MM.1S (cell line): Measurements from ENCODE around the gene PPME1.

Experiments used
- DNase-seq: peaks from one replicate; pipeline ENCODE4 v3.0.0-alpha.2; 2015
- H2AFZ ChIP-seq: fragments of 300-600 bp; sonication (generic); 2 replicates; pipeline ENCODE4 v1.6.0; 2016; ENCODE audit warnings: antibody characterized with exemption, low read length
- H3F3A ChIP-seq: fragments of 300-600 bp; sonication (generic); 2 replicates; pipeline ENCODE4 v1.6.1; 2016; ENCODE audit warnings: mild to moderate bottlenecking, antibody characterized with exemption, low read length, moderate library complexity, mixed read lengths; ENCODE audit not compliant: insufficient read depth
- H3K27ac ChIP-seq: fragments of 300-600 bp; sonication (generic); 2 replicates; pipeline ENCODE4 v1.5.1; 2016; ENCODE audit warnings: mild to moderate bottlenecking, low read length
- H3K27me3 ChIP-seq: fragments of 300-600 bp; sonication (generic); replicated peaks from 2 replicates; pipeline ENCODE4 v1.6.0; 2016; ENCODE audit warnings: low read length; ENCODE audit not compliant: insufficient read depth
- H3K36me3 ChIP-seq: fragments of 300-600 bp; sonication (generic); replicated peaks from 2 replicates; pipeline ENCODE4 v1.6.1; 2016; ENCODE audit warnings: mild to moderate bottlenecking, low read length, mixed read lengths; ENCODE audit not compliant: insufficient read depth
- H3K4me1 ChIP-seq: fragments of 300-600 bp; sonication (generic); 2 replicates; pipeline ENCODE4 v1.6.1; 2016; ENCODE audit warnings: low read length, mixed read lengths
- H3K4me2 ChIP-seq: fragments of 300-600 bp; sonication (generic); 2 replicates; pipeline ENCODE4 v1.6.0; 2016; ENCODE audit warnings: low read depth, low read length
- H3K4me3 ChIP-seq: fragments of 300-600 bp; sonication (generic); 2 replicates; pipeline ENCODE4 v1.5.1; 2016; ENCODE audit warnings: low read length, mixed read lengths
- H3K79me2 ChIP-seq: fragments of 300-600 bp; sonication (generic); 2 replicates; pipeline ENCODE4 v1.6.1; 2016; ENCODE audit warnings: mixed run types, low read length, mixed read lengths
- H3K9ac ChIP-seq: fragments of 300-600 bp; sonication (generic); 2 replicates; pipeline ENCODE4 v1.6.1; 2016; ENCODE audit warnings: low read length, mixed read lengths
- H3K9me2 ChIP-seq: fragments of 300-600 bp; sonication (generic); replicated peaks from 2 replicates; pipeline ENCODE4 v1.6.1; 2016; ENCODE audit warnings: mild to moderate bottlenecking, low read length, mixed read lengths; ENCODE audit not compliant: insufficient read depth
- H3K9me3 ChIP-seq: fragments of 300-600 bp; sonication (generic); replicated peaks from 2 replicates; pipeline ENCODE4 v1.6.1; 2016; ENCODE audit warnings: mild to moderate bottlenecking, low read length, mixed read lengths; ENCODE audit not compliant: insufficient read depth
- H4K20me1 ChIP-seq: fragments of 300-600 bp; sonication (generic); 2 replicates; pipeline ENCODE4 v1.6.1; 2016; ENCODE audit warnings: mild to moderate bottlenecking, low read length, moderate library complexity, mixed read lengths; ENCODE audit not compliant: insufficient read depth
- EZH2 ChIP-seq: fragments of 300-600 bp; sonication (generic); optimal IDR thresholded peaks from 2 replicates; pipeline ENCODE3; 2017; ENCODE audit warnings: low read depth, mild to moderate bottlenecking, antibody characterized with exemption, low read length, mixed read lengths
- EZH2phosphoT487 ChIP-seq: fragments of 300-600 bp; sonication (generic); IDR thresholded peaks from 2 replicates; pipeline ENCODE4 v1.6.1; 2018; ENCODE audit warnings: antibody characterized with exemption, low read length
- TF ChIP-seq, protein P1 (sequence below): fragments of 300-600 bp; sonication (generic); IDR thresholded peaks from 2 replicates; pipeline ENCODE4 v1.5.1; 2016; ENCODE audit warnings: antibody characterized with exemption, low read length, mixed read lengths

PPME1 gene

GRCh38 chr11:74288911-74289310, 117.8 kb downstream of the PPME1 start:
- H3K27ac ChIP-seq: no peak overlapping the region

DNA sequence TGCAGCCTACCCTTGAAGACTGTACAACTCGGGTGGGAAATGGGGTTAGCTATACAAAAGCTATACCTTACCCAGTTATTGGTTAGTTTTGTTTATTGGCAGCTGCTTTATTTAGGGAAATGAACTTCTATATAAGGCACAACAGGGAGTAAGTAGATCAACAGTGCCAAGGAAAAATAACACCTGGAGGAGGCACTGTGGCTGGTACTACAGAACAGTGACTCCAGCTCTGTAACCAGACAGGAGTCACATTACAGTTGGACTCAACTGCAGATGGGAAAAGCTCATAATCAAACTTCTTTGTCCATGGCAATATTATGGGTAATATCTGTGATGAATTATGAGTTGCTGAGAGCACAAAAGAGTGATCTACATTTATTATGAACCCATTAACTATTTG, 126.4 kb downstream of the PPME1 start:
- Histone ChIP-seq H3F3A (no peaks in the 10 kb centered on the region), H3K79me2 (no peaks in the 10 kb centered on the region), H3K9ac (no peak overlapping the region), H3K4me3 (no peak overlapping the region), H3K9me3 (no peaks in the 10 kb centered on the region), H3K36me3 (no peaks in the 10 kb centered on the region), H3K4me2 (no peak overlapping the region), H3K4me1 (no peaks in the 10 kb centered on the region), H2AFZ (no peak overlapping the region), H3K27ac (no peak overlapping the region), H3K9me2 (no peaks in the 10 kb centered on the region), H3K27me3 (no peaks in the 10 kb centered on the region), H4K20me1 (no peaks in the 10 kb centered on the region)
- TF ChIP-seq EZH2phosphoT487 (no peak), EZH2 (no peak)
- TF ChIP-seq, protein P1, sequence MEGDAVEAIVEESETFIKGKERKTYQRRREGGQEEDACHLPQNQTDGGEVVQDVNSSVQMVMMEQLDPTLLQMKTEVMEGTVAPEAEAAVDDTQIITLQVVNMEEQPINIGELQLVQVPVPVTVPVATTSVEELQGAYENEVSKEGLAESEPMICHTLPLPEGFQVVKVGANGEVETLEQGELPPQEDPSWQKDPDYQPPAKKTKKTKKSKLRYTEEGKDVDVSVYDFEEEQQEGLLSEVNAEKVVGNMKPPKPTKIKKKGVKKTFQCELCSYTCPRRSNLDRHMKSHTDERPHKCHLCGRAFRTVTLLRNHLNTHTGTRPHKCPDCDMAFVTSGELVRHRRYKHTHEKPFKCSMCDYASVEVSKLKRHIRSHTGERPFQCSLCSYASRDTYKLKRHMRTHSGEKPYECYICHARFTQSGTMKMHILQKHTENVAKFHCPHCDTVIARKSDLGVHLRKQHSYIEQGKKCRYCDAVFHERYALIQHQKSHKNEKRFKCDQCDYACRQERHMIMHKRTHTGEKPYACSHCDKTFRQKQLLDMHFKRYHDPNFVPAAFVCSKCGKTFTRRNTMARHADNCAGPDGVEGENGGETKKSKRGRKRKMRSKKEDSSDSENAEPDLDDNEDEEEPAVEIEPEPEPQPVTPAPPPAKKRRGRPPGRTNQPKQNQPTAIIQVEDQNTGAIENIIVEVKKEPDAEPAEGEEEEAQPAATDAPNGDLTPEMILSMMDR: no peak
- DNase-seq: no peak

More at GRCh38 chr11:74288911-74289310, 117.8 kb downstream of the PPME1 start:
- Histone ChIP-seq H3K9ac (no peak overlapping the region), H4K20me1 (no peaks in the 10 kb centered on the region), H3K9me2 (no peaks in the 10 kb centered on the region), H3F3A (no peaks in the 10 kb centered on the region), H3K4me1 (no peaks in the 10 kb centered on the region), H3K79me2 (no peaks in the 10 kb centered on the region), H3K27me3 (no peaks in the 10 kb centered on the region), H3K36me3 (no peaks in the 10 kb centered on the region), H2AFZ (no peak overlapping the region), H3K4me3 (no peak overlapping the region), H3K4me2 (no peak overlapping the region), H3K9me3 (no peaks in the 10 kb centered on the region)
- no peak for DNase-seq
- TF ChIP-seq EZH2: no peak
- TF ChIP-seq, protein P1: no peak
- no peak for TF ChIP-seq EZH2phosphoT487

DNA sequence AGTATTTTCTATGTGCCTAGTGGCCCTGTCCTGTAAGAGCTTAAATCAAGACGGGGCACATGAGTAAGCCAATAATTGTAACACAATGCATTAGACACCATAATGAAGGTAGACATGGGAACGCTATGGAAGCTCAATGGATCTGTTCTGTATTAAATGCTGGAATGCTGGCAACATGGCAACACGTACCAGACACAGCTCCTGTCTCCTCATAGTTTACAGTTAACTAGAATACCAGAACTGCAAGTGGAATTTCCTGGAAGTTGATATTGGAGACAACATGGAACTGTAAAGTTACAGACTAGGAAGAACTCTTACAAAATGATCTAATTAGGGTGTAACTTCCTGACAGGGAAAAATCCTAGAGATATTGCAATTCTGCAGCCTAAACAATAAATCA, 127.9 kb downstream of the PPME1 start:
- TF ChIP-seq, protein P1: no peak
- TF ChIP-seq EZH2 (no peak), EZH2phosphoT487 (no peak)
- Histone ChIP-seq H3F3A (no peaks in the 10 kb centered on the region), H3K4me2 (no peak overlapping the region), H3K4me3 (no peak overlapping the region), H4K20me1 (no peaks in the 10 kb centered on the region), H3K79me2 (no peaks in the 10 kb centered on the region), H3K36me3 (no peaks in the 10 kb centered on the region), H2AFZ (no peak overlapping the region), H3K9ac (no peak overlapping the region), H3K9me3 (no peaks in the 10 kb centered on the region), H3K27ac (no peak overlapping the region), H3K4me1 (no peaks in the 10 kb centered on the region), H3K27me3 (no peaks in the 10 kb centered on the region), H3K9me2 (no peaks in the 10 kb centered on the region)
- DNase-seq: no peak
